HFFc6 (cell line): ENCODE results near the gene HES7. TPM values are rescaled to one million over a fixed set of nuclear protein-coding genes. Genes with fewer than 3 reads are reported as not detected.

Source experiments
- DNase-seq: peaks from one replicate; pipeline ENCODE4 v3.0.0-alpha.2; 2018
- H3K27ac Mint-ChIP-seq: 2 replicates; pipeline ENCODE4 v1.8.0; 2020; ENCODE audit warnings: mild to moderate bottlenecking, mixed read lengths
- H3K27me3 Mint-ChIP-seq: 2 replicates; pipeline ENCODE4 v1.8.0; 2021; ENCODE audit warnings: mild to moderate bottlenecking, moderate library complexity, mixed read lengths; ENCODE audit not compliant: insufficient read depth
- H3K36me3 Mint-ChIP-seq: 2 replicates; pipeline ENCODE4 v1.8.0; 2021; ENCODE audit warnings: low read depth, mixed read lengths
- H3K4me1 Mint-ChIP-seq: 2 replicates; pipeline ENCODE4 v1.8.0; 2020; ENCODE audit warnings: low read depth, mixed read lengths
- H3K4me3 Mint-ChIP-seq: 2 replicates; pipeline ENCODE4 v1.8.0; 2020; ENCODE audit warnings: mild to moderate bottlenecking, moderate library complexity, mixed read lengths
- H3K9me3 Mint-ChIP-seq: 2 replicates; pipeline ENCODE4 v1.8.0; 2020; ENCODE audit warnings: mild to moderate bottlenecking, mixed read lengths
- CTCF ChIP-seq: fragments of 200-600 bp; sonication (generic); IDR thresholded peaks from 2 replicates; pipeline ENCODE4 v1.5.0; 2021; ENCODE audit warnings: antibody characterized with exemption, mild to moderate bottlenecking
- total RNA-seq, 6 experiments: library from RNA; stranded (reverse); fragmentation: NEBNext Ultra II Directional; extraction: Animal tissue kit (Norgen Biotek cat#: 25700); gene quantifications; 2 replicates in 1 of 6; 3 replicates in 5 of 6; pipeline ENCODE4 v1.2.3, GENCODE V29; 2021

The HES7 gene
- total RNA-seq, 6 experiments from 2014 or later, result 0.24 to 0.54 (median 0.41) TPM

GRCh38 chr17:8150194-8151119 lies 26.6 kb upstream of the HES7 start:
- no peak for DNase-seq
- H3K27me3 Mint-ChIP-seq, result peaks cover 28% of the 10 kb centered on the region
- peak overlapping the region; percentile 33; the same call in 1 of the 2 replicates for H3K27ac Mint-ChIP-seq
- no peaks in the 10 kb centered on the region for H3K9me3 Mint-ChIP-seq
- H3K4me3 Mint-ChIP-seq, result no peak overlapping the region; the same call in 1 of the 2 replicates
- no peak for TF ChIP-seq CTCF
- peaks cover 7% of the 10 kb centered on the region for H3K4me1 Mint-ChIP-seq
- peaks cover 15% of the 10 kb centered on the region; the same call in 1 of the 2 replicates for H3K36me3 Mint-ChIP-seq

GRCh38 chr17:8149419-8150193 lies 25.7 kb upstream of the HES7 start:
- Mint-ChIP-seq H3K4me3 (no peak overlapping the region), H3K27me3 (peaks cover 34% of the 10 kb centered on the region), H3K36me3 (peaks cover 15% of the 10 kb centered on the region; the same call in 1 of the 2 replicates), H3K9me3 (no peaks in the 10 kb centered on the region), H3K27ac (peak overlapping the region; percentile 33; the same call in 1 of the 2 replicates), H3K4me1 (peaks cover 7% of the 10 kb centered on the region)
- DNase-seq, result no peak
- no peak for TF ChIP-seq CTCF

GRCh38 chr17:8148560-8148959 lies 24.7 kb upstream of the HES7 start:
- H3K4me3 Mint-ChIP-seq, result no peak overlapping the region
- no peak for DNase-seq
- H3K9me3 Mint-ChIP-seq, result no peaks in the 10 kb centered on the region
- H3K27ac Mint-ChIP-seq, result peak overlapping the region; percentile 21; the same call in 1 of the 2 replicates
- peaks cover 20% of the 10 kb centered on the region for H3K36me3 Mint-ChIP-seq
- H3K27me3 Mint-ChIP-seq, result peaks cover 39% of the 10 kb centered on the region
- H3K4me1 Mint-ChIP-seq, result peaks cover 7% of the 10 kb centered on the region
- no peak for TF ChIP-seq CTCF

- peak overlapping the region; percentile 24 for H3K27ac Mint-ChIP-seq
- no peak for TF ChIP-seq CTCF
- peaks cover 7% of the 10 kb centered on the region for H3K4me1 Mint-ChIP-seq
- DNase-seq, result no peak
- H3K4me3 Mint-ChIP-seq, result no peak overlapping the region
- H3K27me3 Mint-ChIP-seq, result peaks cover 40% of the 10 kb centered on the region
- H3K36me3 Mint-ChIP-seq, result peaks cover 20% of the 10 kb centered on the region
- no peaks in the 10 kb centered on the region for H3K9me3 Mint-ChIP-seq
Observed at GRCh38 chr17:8147805-8148404, 24.0 kb upstream of the HES7 start.

GRCh38 chr17:8147141-8147804 lies 23.4 kb upstream of the HES7 start:
- TF ChIP-seq CTCF, result no peak
- H3K27ac Mint-ChIP-seq, result peak overlapping the region; percentile 24
- H3K4me3 Mint-ChIP-seq, result no peak overlapping the region
- H3K4me1 Mint-ChIP-seq, result peaks cover 7% of the 10 kb centered on the region
- H3K27me3 Mint-ChIP-seq, result peaks cover 37% of the 10 kb centered on the region
- no peak for DNase-seq
- H3K9me3 Mint-ChIP-seq, result no peaks in the 10 kb centered on the region
- peaks cover 20% of the 10 kb centered on the region for H3K36me3 Mint-ChIP-seq
